ENCODE results near the gene CAPS.

GRCh38 chr19:5940260-5941208 is 26.5 kb downstream of the CAPS start:
- TF ChIP-seq FOXP2 (optimal IDR thresholded peaks at IDR 0.05; ENCODE audit: borderline replicate concordance, extremely low read depth, extremely low read length, insufficient read depth) (no peak), POLR2AphosphoS5 (IDR thresholded peaks at IDR 0.05; ENCODE audit: low read depth, low read length) (no peak), REST (IDR thresholded peaks at IDR 0.05; ENCODE audit: insufficient read depth in 1 of 2, low read depth in 2 of 2, low read length in 2 of 2) (no peak)

Data from PFSK-1 (cell line).